GM12878 (cell line): ENCODE results near the gene COL26A1. TPM values are rescaled to one million over a fixed set of nuclear protein-coding genes. Genes with fewer than 3 reads are reported as not detected.

ENCODE experiments used
- ATAC-seq: fragments of 200-7000 bp; cut with Tn5 transposase; 3 replicates; pipeline ENCODE4 v1.9.1; 2020; ENCODE audit warnings: mild to moderate bottlenecking, moderate library complexity
- BruUV-seq: library from RNA; stranded (reverse); fragments of 400-500 nt; replicated peaks from 2 replicates; lab custom pipeline; 2021; lab: Mats Ljungman, UMichigan
- CTCF ChIA-PET: fragments of 300-600 bp; sonication (Branson Sonifier 250); formaldehyde crosslinking; extraction: SDS; loops from one replicate; lab custom pipeline; 2021; ENCODE audit warnings: inconsistent platforms; lab: Yijun Ruan, JAX
- POLR2A ChIA-PET: fragments of 350-600 bp; formaldehyde crosslinking; extraction: SDS; loops from one replicate; lab custom pipeline; 2021; ENCODE audit warnings: inconsistent platforms; lab: Charles Lee
- RAD21 ChIA-PET: fragments of 300-600 bp; sonication (Branson Sonifier 250); formaldehyde crosslinking; loops from one replicate; lab custom pipeline; 2023; ENCODE audit warnings: antibody characterized with exemption; ENCODE audit not compliant: unreplicated experiment; lab: Charles Lee
- SMC1A ChIA-PET: fragments of 300-600 bp; sonication (Branson Sonifier 250); formaldehyde crosslinking; loops from one replicate; lab custom pipeline; 2023; ENCODE audit not compliant: unreplicated experiment, uncharacterized antibody; lab: Charles Lee
- DNase-seq: peaks from one replicate; pipeline ENCODE4 v3.0.0-alpha.2; 2011; ENCODE audit warnings: low read depth, low spot score
- FAIRE-seq: peaks from 3 replicates; lab custom pipeline; 2011; peaks lifted over from hg19 to GRCh38; lab: Jason Lieb, UNC
- H2AFZ ChIP-seq: 2 replicates; pipeline ENCODE4 v1.6.0; 2011; ENCODE audit warnings: low read depth, low read length, control low read depth; ENCODE audit not compliant: control insufficient read depth
- H3K27ac ChIP-seq: 2 replicates; pipeline ENCODE4 v1.5.1; 2011; ENCODE audit warnings: control low read depth; ENCODE audit not compliant: control insufficient read depth, insufficient read depth
- H3K27me3 ChIP-seq, 2 experiments: replicated peaks in 1 of 2; 2 replicates each; pipeline versions ENCODE4 v1.6.0 to v1.6.1; 2011; ENCODE audit warnings: low read length in 1 of 2; ENCODE audit not compliant: control insufficient read depth in 2 of 2, insufficient read depth in 2 of 2
- H3K36me3 ChIP-seq, 2 experiments: 2 replicates each; pipeline ENCODE4 v1.5.1; 2011; ENCODE audit warnings: low read length in 1 of 2; ENCODE audit not compliant: control insufficient read depth in 2 of 2, insufficient read depth in 2 of 2
- H3K4me1 ChIP-seq: 2 replicates; pipeline ENCODE4 v1.6.1; 2011; ENCODE audit warnings: mild to moderate bottlenecking, low read length, moderate library complexity, mixed read lengths; ENCODE audit not compliant: control insufficient read depth, insufficient read depth
- H3K4me2 ChIP-seq: 2 replicates; pipeline ENCODE4 v1.6.0; 2011; ENCODE audit warnings: control low read depth; ENCODE audit not compliant: control insufficient read depth, insufficient read depth
- H3K4me3 ChIP-seq: fragments of 200-600 bp; sonication (generic); 2 replicates; pipeline ENCODE4 v1.5.1; 2016
- H3K79me2 ChIP-seq: 2 replicates; pipeline ENCODE4 v1.6.0; 2011; ENCODE audit warnings: low read length; ENCODE audit not compliant: control insufficient read depth, insufficient read depth
- H3K9ac ChIP-seq: 2 replicates; pipeline ENCODE4 v1.8.0; 2011; ENCODE audit warnings: low read length, control low read depth, mixed read lengths; ENCODE audit not compliant: control insufficient read depth, insufficient read depth
- H3K9me3 ChIP-seq: replicated peaks from 3 replicates; pipeline ENCODE4 v1.5.1; 2011; ENCODE audit warnings: mild to moderate bottlenecking, low read length; ENCODE audit not compliant: control insufficient read depth, insufficient read depth
- H4K20me1 ChIP-seq: 2 replicates; pipeline ENCODE4 v1.6.0; 2011; ENCODE audit not compliant: control insufficient read depth, insufficient read depth
- ASH2L ChIP-seq: fragments of 300-600, 200-600 bp; sonication (generic); IDR thresholded peaks from 2 replicates; pipeline ENCODE4 v1.6.1; 2017; ENCODE audit warnings: low read depth, mild to moderate bottlenecking, borderline replicate concordance
- BCLAF1 ChIP-seq: fragments of 450-650 bp; IDR thresholded peaks from 2 replicates; pipeline ENCODE4 v1.6.1; 2017; ENCODE audit warnings: antibody characterized with exemption, mild to moderate bottlenecking, moderate library complexity
- BMI1 ChIP-seq: fragments of 450-650 bp; IDR thresholded peaks from 2 replicates; pipeline ENCODE4 v1.6.1; 2016; ENCODE audit warnings: mild to moderate bottlenecking, moderate library complexity, borderline replicate concordance
- BRCA1 ChIP-seq: IDR thresholded peaks from 2 replicates; pipeline ENCODE4 v1.6.1; 2011; ENCODE audit warnings: low read depth, low read length, improper control_type of control experiment
- CHD1 ChIP-seq: IDR thresholded peaks from 2 replicates; pipeline ENCODE4 v1.6.1; 2012; ENCODE audit warnings: low read depth, low read length, improper control_type of control experiment
- CREM ChIP-seq: IDR thresholded peaks from 2 replicates; pipeline ENCODE4 v1.6.1; 2014; ENCODE audit warnings: antibody characterized with exemption, low read depth
- EED ChIP-seq: sonication (generic); IDR thresholded peaks from 2 replicates; pipeline ENCODE4 v1.6.1; 2016; ENCODE audit warnings: antibody characterized with exemption, low read depth
- GATAD2B ChIP-seq: fragments of 450-650 bp; conservative IDR thresholded peaks from 2 replicates; pipeline ENCODE4 v1.6.1; 2017; ENCODE audit warnings: low read depth, mild to moderate bottlenecking, moderate library complexity
- NFYA ChIP-seq: IDR thresholded peaks from 2 replicates; pipeline ENCODE4 v1.6.1; 2011; ENCODE audit warnings: low read depth, mild to moderate bottlenecking, low read length, improper control_type of control experiment, borderline replicate concordance
- NR2C2 ChIP-seq: IDR thresholded peaks from 2 replicates; pipeline ENCODE4 v1.6.1; 2011; ENCODE audit warnings: borderline replicate concordance, low read depth; ENCODE audit not compliant: control insufficient read depth, insufficient read length
- RAD21 ChIP-seq: IDR thresholded peaks from 2 replicates; pipeline ENCODE4 v1.6.1; 2011; ENCODE audit warnings: mild to moderate bottlenecking, low read depth, low read length, moderate library complexity; ENCODE audit not compliant: insufficient read depth
- RCOR1 ChIP-seq: conservative IDR thresholded peaks from 2 replicates; pipeline ENCODE4 v1.6.1; 2012; ENCODE audit warnings: low read depth, low read length, improper control_type of control experiment
- RFX5 ChIP-seq: IDR thresholded peaks from 2 replicates; pipeline ENCODE4 v1.6.1; 2011; ENCODE audit warnings: low read depth, low read length, improper control_type of control experiment
- SUPT20H ChIP-seq: IDR thresholded peaks from 2 replicates; pipeline ENCODE4 v1.6.1; 2011; ENCODE audit warnings: low read depth, mild to moderate bottlenecking, low read length, moderate library complexity, borderline replicate concordance; ENCODE audit not compliant: control insufficient read depth
- ZBED1 ChIP-seq: IDR thresholded peaks from 2 replicates; pipeline ENCODE4 v1.6.1; 2016; ENCODE audit warnings: borderline replicate concordance
- ZBTB33 ChIP-seq: fragments of 450-650 bp; IDR thresholded peaks from 2 replicates; pipeline ENCODE4 v1.6.1; 2017; ENCODE audit warnings: mild to moderate bottlenecking
- ZNF217 ChIP-seq: fragments of 450-650 bp; IDR thresholded peaks from 2 replicates; pipeline ENCODE4 v1.6.1; 2017; ENCODE audit warnings: antibody characterized with exemption, mild to moderate bottlenecking
- WGBS: methylation state at CpG from one replicate; pipeline ENCODE4 v1.1.6; 2016; ENCODE audit warnings: low lambda C conversion rate; ENCODE audit not compliant: insufficient replicate concordance, insufficient coverage; ENCODE audit errors: missing lambda C conversion rate; 5-methylcytosine and 5-hydroxymethylcytosine counted together
- in situ Hi-C: fragments of 300-500 bp; cut with MboI; formaldehyde crosslinking; loops from 9 replicates; pipeline ENCODE4 v1.14.3; 2018; ENCODE audit warnings: mixed read lengths
- intact Hi-C: fragments of 100-400 bp; cut with micrococcal nuclease; formaldehyde crosslinking; loops from one replicate; pipeline ENCODE4 v1.14.2; 2022; ENCODE audit not compliant: unreplicated experiment
- polyA plus RNA-seq, 11 experiments: library from polyadenylated mRNA; depleted of rRNA in 4 of 11; unstranded in 6 of 11; stranded (reverse) in 5 of 11; fragments of >200 nt; fragmentation: Nextera tagmentation in 4 of 11; fragmentation: Illumina TruSeq in 1 of 11; extraction: Ambion mirVana in 4 of 11; extraction: Trizol in 1 of 11; gene quantifications; 1 replicate in 1 of 11; 2 replicates in 10 of 11; pipeline versions ENCODE4 v1.2.1 to v1.2.3, GENCODE V29; 2011 to 2016; ENCODE audit warnings: inconsistent platforms in 2 of 11, missing spikeins in 2 of 11, low read depth in 1 of 11
- total RNA-seq, 4 experiments: library from RNA; depleted of rRNA in 3 of 4; stranded (reverse); fragments of >200 nt in 3 of 4; fragmentation: Illumina TruSeq in 1 of 4; extraction: Trizol in 1 of 4; gene quantifications; 2 replicates each; pipeline versions ENCODE4 v1.2.1 to v1.2.3, GENCODE V29; 2013 to 2021
- TF ChIP-seq, protein P1 (sequence below), 3 experiments: IDR thresholded peaks in 2 of 3; conservative IDR thresholded peaks in 1 of 3; 2 replicates each; pipeline ENCODE4 v1.5.1; 2011; ENCODE audit warnings: low read depth in 3 of 3, low read length in 3 of 3, mild to moderate bottlenecking in 3 of 3, control low read depth in 2 of 3, moderate library complexity in 2 of 3, inconsistent platforms in 1 of 3, mixed read lengths in 1 of 3; ENCODE audit not compliant: control insufficient read depth in 2 of 3, insufficient read depth in 1 of 3; ENCODE audit errors: extremely low read depth in 1 of 3

The COL26A1 gene
- total and polyA plus RNA-seq, 10 of the 15 experiments (the other 5 are each of a cell fraction or from before 2014, with no cell fraction given) = 0.08 TPM; not detected in 9

DNA sequence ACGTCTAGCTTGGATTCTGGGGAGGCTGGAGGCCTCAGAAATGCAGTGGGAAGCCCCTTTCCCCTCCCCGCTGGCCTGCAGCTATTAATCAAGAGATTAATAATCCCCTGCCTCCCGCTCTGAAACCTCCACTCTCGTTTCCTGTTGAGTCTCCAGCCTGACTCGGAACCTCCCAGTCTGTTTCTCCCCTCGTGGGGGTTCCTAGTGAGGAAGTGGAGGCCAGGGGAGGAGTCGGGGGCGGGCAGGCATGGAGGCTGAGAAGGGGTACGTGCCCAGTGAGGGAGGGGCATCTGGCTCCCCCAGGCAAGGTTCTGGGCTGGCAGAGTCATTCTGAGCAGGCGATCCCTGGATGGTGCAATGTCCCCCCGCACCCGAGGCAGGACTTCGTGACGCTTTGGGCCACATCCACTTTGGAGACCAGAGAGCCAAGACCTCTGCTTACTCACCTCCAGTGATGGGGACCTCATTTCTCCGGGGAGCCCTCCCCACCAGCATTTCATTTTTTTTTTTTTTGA lies 73.6 kb downstream of the COL26A1 start:
- no TSS peak for BruUV-seq
- intact Hi-C loops = no loop called here
- no peaks in the 10 kb centered on the region for H3K27me3 ChIP-seq
- TF ChIP-seq, protein P1, sequence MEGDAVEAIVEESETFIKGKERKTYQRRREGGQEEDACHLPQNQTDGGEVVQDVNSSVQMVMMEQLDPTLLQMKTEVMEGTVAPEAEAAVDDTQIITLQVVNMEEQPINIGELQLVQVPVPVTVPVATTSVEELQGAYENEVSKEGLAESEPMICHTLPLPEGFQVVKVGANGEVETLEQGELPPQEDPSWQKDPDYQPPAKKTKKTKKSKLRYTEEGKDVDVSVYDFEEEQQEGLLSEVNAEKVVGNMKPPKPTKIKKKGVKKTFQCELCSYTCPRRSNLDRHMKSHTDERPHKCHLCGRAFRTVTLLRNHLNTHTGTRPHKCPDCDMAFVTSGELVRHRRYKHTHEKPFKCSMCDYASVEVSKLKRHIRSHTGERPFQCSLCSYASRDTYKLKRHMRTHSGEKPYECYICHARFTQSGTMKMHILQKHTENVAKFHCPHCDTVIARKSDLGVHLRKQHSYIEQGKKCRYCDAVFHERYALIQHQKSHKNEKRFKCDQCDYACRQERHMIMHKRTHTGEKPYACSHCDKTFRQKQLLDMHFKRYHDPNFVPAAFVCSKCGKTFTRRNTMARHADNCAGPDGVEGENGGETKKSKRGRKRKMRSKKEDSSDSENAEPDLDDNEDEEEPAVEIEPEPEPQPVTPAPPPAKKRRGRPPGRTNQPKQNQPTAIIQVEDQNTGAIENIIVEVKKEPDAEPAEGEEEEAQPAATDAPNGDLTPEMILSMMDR (IDR thresholded peaks at IDR 0.05 in 2 of 3, conservative IDR thresholded peaks at IDR 0.05 in 1 of 3; ENCODE audit: control insufficient read depth in 2 of 3, extremely low read depth in 1 of 3, insufficient read depth in 1 of 3, low read depth in 3 of 3, low read length in 3 of 3) = no peak
- TF ChIP-seq CREM (no peak), ZBED1 (no peak), BMI1 (no peak), RFX5 (no peak), NFYA (no peak), SUPT20H (no peak), ASH2L (no peak), ZNF217 (no peak), GATAD2B (no peak), ZBTB33 (no peak), RCOR1 (no peak), NR2C2 (no peak), BCLAF1 (no peak), EED (no peak), RAD21 (no peak), BRCA1 (no peak), CHD1 (no peak)

More for the DNA sequence above, 73.6 kb downstream of the COL26A1 start:
- H3K4me2 ChIP-seq = no peak overlapping the region
- ATAC-seq (no peak), DNase-seq (no peak), FAIRE-seq (no peak)
- 35% methylated on average over 14 of the region's 15 CpGs for WGBS
- H3K4me3 ChIP-seq = no peak overlapping the region
- no peak overlapping the region for H3K9ac ChIP-seq
- ChIA-PET POLR2A (interaction anchor here (0.7 kb wide), 1 partner anchor 72 kb away, joined by 3 read pairs; no protein-coding TSS in a partner anchor), RAD21 (no interaction called here), SMC1A (no interaction called here), CTCF (no interaction called here)
- no peaks in the 10 kb centered on the region for H3K4me1 ChIP-seq
- no peaks in the 10 kb centered on the region for H3K36me3 ChIP-seq
- no peaks in the 10 kb centered on the region for H3K9me3 ChIP-seq
- no peak overlapping the region for H2AFZ ChIP-seq
- no peak overlapping the region for H3K27ac ChIP-seq
- no peaks in the 10 kb centered on the region for H4K20me1 ChIP-seq
- in situ Hi-C loops = no loop called here
- H3K79me2 ChIP-seq = no peaks in the 10 kb centered on the region
